Astrocyte (in vitro differentiated cells and primary cell): ENCODE measurements around the gene FDX1.

Source experiments
- EZH2 ChIP-seq: IDR thresholded peaks from 2 replicates; pipeline ENCODE4 v1.6.1; 2012; ENCODE audit warnings: mild to moderate bottlenecking, low read length, inconsistent platforms; ENCODE audit not compliant: insufficient read depth
- TF ChIP-seq, protein P1 (sequence below): IDR thresholded peaks from 2 replicates; pipeline ENCODE4 v1.5.1; 2011; ENCODE audit warnings: low read depth, mild to moderate bottlenecking, inconsistent platforms, low read length, moderate library complexity; ENCODE audit not compliant: insufficient read depth

DNA sequence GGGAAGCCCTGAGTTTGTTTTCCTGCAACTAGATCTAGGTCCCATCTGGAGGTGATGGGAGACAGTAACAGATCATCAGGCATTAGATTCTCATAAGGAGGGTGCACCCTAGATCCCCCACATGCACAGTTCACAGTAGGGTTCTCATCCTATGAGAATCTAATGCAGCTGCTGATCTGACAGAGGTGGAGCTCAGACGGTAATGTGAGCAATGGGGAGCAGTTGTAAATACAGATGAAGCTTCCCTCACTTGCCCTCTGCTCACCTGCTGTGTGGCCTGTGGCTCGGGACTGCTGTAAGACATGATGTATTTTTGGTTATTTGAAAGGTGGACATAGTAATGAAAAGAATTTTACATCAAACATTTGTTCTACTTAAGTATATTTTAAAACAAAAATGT is 20.5 kb downstream of the FDX1 start:
- TF ChIP-seq, protein P1, sequence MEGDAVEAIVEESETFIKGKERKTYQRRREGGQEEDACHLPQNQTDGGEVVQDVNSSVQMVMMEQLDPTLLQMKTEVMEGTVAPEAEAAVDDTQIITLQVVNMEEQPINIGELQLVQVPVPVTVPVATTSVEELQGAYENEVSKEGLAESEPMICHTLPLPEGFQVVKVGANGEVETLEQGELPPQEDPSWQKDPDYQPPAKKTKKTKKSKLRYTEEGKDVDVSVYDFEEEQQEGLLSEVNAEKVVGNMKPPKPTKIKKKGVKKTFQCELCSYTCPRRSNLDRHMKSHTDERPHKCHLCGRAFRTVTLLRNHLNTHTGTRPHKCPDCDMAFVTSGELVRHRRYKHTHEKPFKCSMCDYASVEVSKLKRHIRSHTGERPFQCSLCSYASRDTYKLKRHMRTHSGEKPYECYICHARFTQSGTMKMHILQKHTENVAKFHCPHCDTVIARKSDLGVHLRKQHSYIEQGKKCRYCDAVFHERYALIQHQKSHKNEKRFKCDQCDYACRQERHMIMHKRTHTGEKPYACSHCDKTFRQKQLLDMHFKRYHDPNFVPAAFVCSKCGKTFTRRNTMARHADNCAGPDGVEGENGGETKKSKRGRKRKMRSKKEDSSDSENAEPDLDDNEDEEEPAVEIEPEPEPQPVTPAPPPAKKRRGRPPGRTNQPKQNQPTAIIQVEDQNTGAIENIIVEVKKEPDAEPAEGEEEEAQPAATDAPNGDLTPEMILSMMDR = no peak
- no peak for TF ChIP-seq EZH2
